GM12878 (cell line): Measurements from ENCODE around the gene PKMYT1. TPM values are rescaled to one million over a fixed set of nuclear protein-coding genes. Genes with fewer than 3 reads are reported as not detected.

Experiments
- ATAC-seq: fragments of 200-7000 bp; cut with Tn5 transposase; 3 replicates; pipeline ENCODE4 v1.9.1; 2020; ENCODE audit warnings: mild to moderate bottlenecking, moderate library complexity
- BruUV-seq: library from RNA; stranded (reverse); fragments of 400-500 nt; replicated peaks from 2 replicates; lab custom pipeline; 2021; lab: Mats Ljungman, UMichigan
- CTCF ChIA-PET: fragments of 300-600 bp; sonication (Branson Sonifier 250); formaldehyde crosslinking; extraction: SDS; loops from one replicate; lab custom pipeline; 2021; ENCODE audit warnings: inconsistent platforms; lab: Yijun Ruan, JAX
- POLR2A ChIA-PET: fragments of 350-600 bp; formaldehyde crosslinking; extraction: SDS; loops from one replicate; lab custom pipeline; 2021; ENCODE audit warnings: inconsistent platforms; lab: Charles Lee
- RAD21 ChIA-PET: fragments of 300-600 bp; sonication (Branson Sonifier 250); formaldehyde crosslinking; loops from one replicate; lab custom pipeline; 2023; ENCODE audit warnings: antibody characterized with exemption; ENCODE audit not compliant: unreplicated experiment; lab: Charles Lee
- SMC1A ChIA-PET: fragments of 300-600 bp; sonication (Branson Sonifier 250); formaldehyde crosslinking; loops from one replicate; lab custom pipeline; 2023; ENCODE audit not compliant: unreplicated experiment, uncharacterized antibody; lab: Charles Lee
- DNase-seq: peaks from one replicate; pipeline ENCODE4 v3.0.0-alpha.2; 2011; ENCODE audit warnings: low read depth, low spot score
- FAIRE-seq: peaks from 3 replicates; lab custom pipeline; 2011; peaks lifted over from hg19 to GRCh38; lab: Jason Lieb, UNC
- H2AFZ ChIP-seq: 2 replicates; pipeline ENCODE4 v1.6.0; 2011; ENCODE audit warnings: low read depth, low read length, control low read depth; ENCODE audit not compliant: control insufficient read depth
- H3K27ac ChIP-seq: 2 replicates; pipeline ENCODE4 v1.5.1; 2011; ENCODE audit warnings: control low read depth; ENCODE audit not compliant: control insufficient read depth, insufficient read depth
- H3K27me3 ChIP-seq, 2 experiments: replicated peaks in 1 of 2; 2 replicates each; pipeline versions ENCODE4 v1.6.0 to v1.6.1; 2011; ENCODE audit warnings: low read length in 1 of 2; ENCODE audit not compliant: control insufficient read depth in 2 of 2, insufficient read depth in 2 of 2
- H3K36me3 ChIP-seq, 2 experiments: 2 replicates each; pipeline ENCODE4 v1.5.1; 2011; ENCODE audit warnings: low read length in 1 of 2; ENCODE audit not compliant: control insufficient read depth in 2 of 2, insufficient read depth in 2 of 2
- H3K4me1 ChIP-seq: 2 replicates; pipeline ENCODE4 v1.6.1; 2011; ENCODE audit warnings: mild to moderate bottlenecking, low read length, moderate library complexity, mixed read lengths; ENCODE audit not compliant: control insufficient read depth, insufficient read depth
- H3K4me2 ChIP-seq: 2 replicates; pipeline ENCODE4 v1.6.0; 2011; ENCODE audit warnings: control low read depth; ENCODE audit not compliant: control insufficient read depth, insufficient read depth
- H3K4me3 ChIP-seq: fragments of 200-600 bp; sonication (generic); 2 replicates; pipeline ENCODE4 v1.5.1; 2016
- H3K79me2 ChIP-seq: 2 replicates; pipeline ENCODE4 v1.6.0; 2011; ENCODE audit warnings: low read length; ENCODE audit not compliant: control insufficient read depth, insufficient read depth
- H3K9ac ChIP-seq: 2 replicates; pipeline ENCODE4 v1.8.0; 2011; ENCODE audit warnings: low read length, control low read depth, mixed read lengths; ENCODE audit not compliant: control insufficient read depth, insufficient read depth
- H3K9me3 ChIP-seq: replicated peaks from 3 replicates; pipeline ENCODE4 v1.5.1; 2011; ENCODE audit warnings: mild to moderate bottlenecking, low read length; ENCODE audit not compliant: control insufficient read depth, insufficient read depth
- H4K20me1 ChIP-seq: 2 replicates; pipeline ENCODE4 v1.6.0; 2011; ENCODE audit not compliant: control insufficient read depth, insufficient read depth
- BHLHE40 ChIP-seq, 2 experiments: fragments of 450-650 bp in 1 of 2; IDR thresholded peaks; 2 replicates each; pipeline ENCODE4 v1.6.1; 2011 to 2017; ENCODE audit warnings: low read depth in 2 of 2, borderline replicate concordance in 1 of 2, improper control_type of control experiment in 1 of 2, low read length in 1 of 2, mild to moderate bottlenecking in 1 of 2
- CHD1 ChIP-seq: IDR thresholded peaks from 2 replicates; pipeline ENCODE4 v1.6.1; 2012; ENCODE audit warnings: low read depth, low read length, improper control_type of control experiment
- CHD4 ChIP-seq: fragments of 200-600 bp; sonication (generic); IDR thresholded peaks from 2 replicates; pipeline ENCODE4 v1.6.1; 2016; ENCODE audit warnings: mild to moderate bottlenecking
- GATAD2B ChIP-seq: fragments of 450-650 bp; conservative IDR thresholded peaks from 2 replicates; pipeline ENCODE4 v1.6.1; 2017; ENCODE audit warnings: low read depth, mild to moderate bottlenecking, moderate library complexity
- MEF2A ChIP-seq: IDR thresholded peaks from 2 replicates; pipeline ENCODE4 v1.6.1; 2011; ENCODE audit warnings: low read depth, mild to moderate bottlenecking, low read length, moderate library complexity; ENCODE audit not compliant: insufficient read depth
- MTA3 ChIP-seq: IDR thresholded peaks from 2 replicates; pipeline ENCODE4 v1.6.1; 2012; ENCODE audit warnings: low read length, inconsistent platforms, borderline replicate concordance
- MYC ChIP-seq: IDR thresholded peaks from 2 replicates; pipeline ENCODE4 v1.6.1; 2011; ENCODE audit warnings: mild to moderate bottlenecking, low read length, moderate library complexity, inconsistent platforms; ENCODE audit not compliant: insufficient read depth, insufficient replicate concordance, insufficient read length, severe bottlenecking
- NR2C2 ChIP-seq: IDR thresholded peaks from 2 replicates; pipeline ENCODE4 v1.6.1; 2011; ENCODE audit warnings: borderline replicate concordance, low read depth; ENCODE audit not compliant: control insufficient read depth, insufficient read length
- NR2F1 ChIP-seq: fragments of 450-650 bp; conservative IDR thresholded peaks from 2 replicates; pipeline ENCODE4 v1.6.1; 2017; ENCODE audit warnings: mild to moderate bottlenecking
- NRF1 ChIP-seq: conservative IDR thresholded peaks from 2 replicates; pipeline ENCODE4 v1.6.1; 2011; ENCODE audit warnings: mild to moderate bottlenecking, low read depth, low read length, improper control_type of control experiment
- RELA ChIP-seq: fragments of 450-650 bp; IDR thresholded peaks from 2 replicates; pipeline ENCODE4 v1.8.0; 2014; ENCODE audit warnings: borderline replicate concordance; ENCODE audit not compliant: partially characterized antibody
- SIN3A ChIP-seq: IDR thresholded peaks from 2 replicates; pipeline ENCODE4 v1.6.1; 2012; ENCODE audit warnings: low read depth, low read length, improper control_type of control experiment
- SMAD1 ChIP-seq: fragments of 450-650 bp; IDR thresholded peaks from 2 replicates; pipeline ENCODE4 v1.6.1; 2018; ENCODE audit warnings: mild to moderate bottlenecking, low read depth; ENCODE audit not compliant: partially characterized antibody
- SP1 ChIP-seq: IDR thresholded peaks from one replicate; pipeline ENCODE4 v1.6.1; 2011; ENCODE audit warnings: low read depth, low read length
- WGBS: methylation state at CpG from one replicate; pipeline ENCODE4 v1.1.6; 2016; ENCODE audit warnings: low lambda C conversion rate; ENCODE audit not compliant: insufficient replicate concordance, insufficient coverage; ENCODE audit errors: missing lambda C conversion rate; 5-methylcytosine and 5-hydroxymethylcytosine counted together
- in situ Hi-C: fragments of 300-500 bp; cut with MboI; formaldehyde crosslinking; loops from 9 replicates; pipeline ENCODE4 v1.14.3; 2018; ENCODE audit warnings: mixed read lengths
- intact Hi-C: fragments of 100-400 bp; cut with micrococcal nuclease; formaldehyde crosslinking; loops from one replicate; pipeline ENCODE4 v1.14.2; 2022; ENCODE audit not compliant: unreplicated experiment
- polyA plus RNA-seq, 11 experiments: library from polyadenylated mRNA; depleted of rRNA in 4 of 11; unstranded in 6 of 11; stranded (reverse) in 5 of 11; fragments of >200 nt; fragmentation: Nextera tagmentation in 4 of 11; fragmentation: Illumina TruSeq in 1 of 11; extraction: Ambion mirVana in 4 of 11; extraction: Trizol in 1 of 11; gene quantifications; 1 replicate in 1 of 11; 2 replicates in 10 of 11; pipeline versions ENCODE4 v1.2.1 to v1.2.3, GENCODE V29; 2011 to 2016; ENCODE audit warnings: inconsistent platforms in 2 of 11, missing spikeins in 2 of 11, low read depth in 1 of 11
- total RNA-seq, 4 experiments: library from RNA; depleted of rRNA in 3 of 4; stranded (reverse); fragments of >200 nt in 3 of 4; fragmentation: Illumina TruSeq in 1 of 4; extraction: Trizol in 1 of 4; gene quantifications; 2 replicates each; pipeline versions ENCODE4 v1.2.1 to v1.2.3, GENCODE V29; 2013 to 2021
- TF ChIP-seq, protein P1 (sequence below): IDR thresholded peaks from 2 replicates; pipeline ENCODE4 v1.6.1; 2012; ENCODE audit warnings: low read depth, low read length, improper control_type of control experiment
- TF ChIP-seq, protein P2 (sequence below): fragments of 450-650 bp; IDR thresholded peaks from 2 replicates; pipeline ENCODE4 v1.6.1; 2016; ENCODE audit warnings: mild to moderate bottlenecking
- TF ChIP-seq, protein P3 (sequence below): IDR thresholded peaks from 2 replicates; pipeline ENCODE4 v1.6.1; 2012; ENCODE audit warnings: low read length, inconsistent platforms
- TF ChIP-seq, protein P4 (sequence below): fragments of 450-650 bp; formaldehyde crosslinking; IDR thresholded peaks from 2 replicates; pipeline ENCODE4 v1.4.0; 2022; ENCODE audit warnings: mild to moderate bottlenecking, moderate library complexity

Gene PKMYT1
- total and polyA plus RNA-seq, 10 of the 15 experiments (the other 5 are each of a cell fraction or from before 2014, with no cell fraction given) = 4.6 to 101 (median 29.9) TPM

DNA sequence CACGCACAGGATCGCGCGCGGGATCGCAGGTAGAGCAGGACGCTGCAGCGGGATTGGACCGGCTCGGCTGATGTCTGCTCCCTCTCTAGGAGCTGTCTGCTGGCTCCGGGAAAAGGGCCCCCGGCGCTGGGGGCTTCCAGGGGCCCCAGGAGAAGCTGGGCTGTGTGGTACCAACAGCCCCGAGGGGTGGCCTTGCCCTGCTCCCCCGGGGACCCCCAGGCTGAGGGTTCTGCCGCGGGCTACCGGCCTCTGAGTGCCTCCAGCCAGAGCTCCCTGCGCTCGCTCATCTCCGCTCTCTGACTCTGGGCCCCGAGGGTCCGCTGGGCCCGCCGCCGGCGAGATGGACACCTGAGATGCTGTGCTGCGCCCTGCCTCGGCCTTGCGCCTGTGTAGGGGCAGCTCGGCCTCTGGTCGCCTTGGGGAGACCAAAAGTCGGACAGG lies 12.5 kb downstream of the PKMYT1 start:
- FAIRE-seq (no peak), ATAC-seq (no peak), DNase-seq (no peak)
- Histone ChIP-seq H3K27ac (no peak overlapping the region), H3K4me1 (peaks cover 36% of the 10 kb centered on the region), H3K9me3 (no peaks in the 10 kb centered on the region), H3K4me2 (no peak overlapping the region; the same call in 1 of the 2 replicates), H2AFZ (no peak overlapping the region), H4K20me1 (no peaks in the 10 kb centered on the region), H3K4me3 (no peak overlapping the region), H3K27me3 (no peaks in the 10 kb centered on the region), H3K9ac (no peak overlapping the region), H3K79me2 (peaks cover 16% of the 10 kb centered on the region), H3K36me3 (peaks cover 4 to 10% of the 10 kb centered on the region in 2 experiments; a peak in 3 of 4 replicates)
- ChIA-PET POLR2A (interaction anchor here (0.6 to 0.7 kb wide), 4 partner anchors 13 to 55 kb away, joined by 3 to 9 read pairs (median 4); no protein-coding TSS in a partner anchor), CTCF (no interaction called here), SMC1A (no interaction called here), RAD21 (interaction anchor here (0.6 kb wide), 1 partner anchor 452 kb away, joined by 3 read pairs; no protein-coding TSS in a partner anchor)
- no TSS peak for BruUV-seq
- 66% methylated on average over 32 of the region's 33 CpGs for WGBS
- intact Hi-C loops (no loop called here), in situ Hi-C loops (no loop called here)
- TF ChIP-seq MTA3 (no peak), NRF1 (no peak), NR2C2 (no peak), CHD4 (no peak), MYC (no peak), SIN3A (no peak), GATAD2B (no peak), MEF2A (no peak), SMAD1 (no peak), RELA (no peak), BHLHE40 (IDR thresholded peaks at IDR 0.05; ENCODE audit: borderline replicate concordance in 1 of 2, low read depth in 2 of 2, low read length in 1 of 2) (no peak), CHD1 (no peak), SP1 (no peak), NR2F1 (no peak)
- TF ChIP-seq, protein P1, sequence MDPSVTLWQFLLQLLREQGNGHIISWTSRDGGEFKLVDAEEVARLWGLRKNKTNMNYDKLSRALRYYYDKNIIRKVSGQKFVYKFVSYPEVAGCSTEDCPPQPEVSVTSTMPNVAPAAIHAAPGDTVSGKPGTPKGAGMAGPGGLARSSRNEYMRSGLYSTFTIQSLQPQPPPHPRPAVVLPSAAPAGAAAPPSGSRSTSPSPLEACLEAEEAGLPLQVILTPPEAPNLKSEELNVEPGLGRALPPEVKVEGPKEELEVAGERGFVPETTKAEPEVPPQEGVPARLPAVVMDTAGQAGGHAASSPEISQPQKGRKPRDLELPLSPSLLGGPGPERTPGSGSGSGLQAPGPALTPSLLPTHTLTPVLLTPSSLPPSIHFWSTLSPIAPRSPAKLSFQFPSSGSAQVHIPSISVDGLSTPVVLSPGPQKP = no peak
- TF ChIP-seq, protein P2, sequence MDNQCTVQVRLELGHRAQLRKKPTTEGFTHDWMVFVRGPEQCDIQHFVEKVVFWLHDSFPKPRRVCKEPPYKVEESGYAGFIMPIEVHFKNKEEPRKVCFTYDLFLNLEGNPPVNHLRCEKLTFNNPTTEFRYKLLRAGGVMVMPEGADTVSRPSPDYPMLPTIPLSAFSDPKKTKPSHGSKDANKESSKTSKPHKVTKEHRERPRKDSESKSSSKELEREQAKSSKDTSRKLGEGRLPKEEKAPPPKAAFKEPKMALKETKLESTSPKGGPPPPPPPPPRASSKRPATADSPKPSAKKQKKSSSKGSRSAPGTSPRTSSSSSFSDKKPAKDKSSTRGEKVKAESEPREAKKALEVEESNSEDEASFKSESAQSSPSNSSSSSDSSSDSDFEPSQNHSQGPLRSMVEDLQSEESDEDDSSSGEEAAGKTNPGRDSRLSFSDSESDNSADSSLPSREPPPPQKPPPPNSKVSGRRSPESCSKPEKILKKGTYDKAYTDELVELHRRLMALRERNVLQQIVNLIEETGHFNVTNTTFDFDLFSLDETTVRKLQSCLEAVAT = no peak
- TF ChIP-seq, protein P3, sequence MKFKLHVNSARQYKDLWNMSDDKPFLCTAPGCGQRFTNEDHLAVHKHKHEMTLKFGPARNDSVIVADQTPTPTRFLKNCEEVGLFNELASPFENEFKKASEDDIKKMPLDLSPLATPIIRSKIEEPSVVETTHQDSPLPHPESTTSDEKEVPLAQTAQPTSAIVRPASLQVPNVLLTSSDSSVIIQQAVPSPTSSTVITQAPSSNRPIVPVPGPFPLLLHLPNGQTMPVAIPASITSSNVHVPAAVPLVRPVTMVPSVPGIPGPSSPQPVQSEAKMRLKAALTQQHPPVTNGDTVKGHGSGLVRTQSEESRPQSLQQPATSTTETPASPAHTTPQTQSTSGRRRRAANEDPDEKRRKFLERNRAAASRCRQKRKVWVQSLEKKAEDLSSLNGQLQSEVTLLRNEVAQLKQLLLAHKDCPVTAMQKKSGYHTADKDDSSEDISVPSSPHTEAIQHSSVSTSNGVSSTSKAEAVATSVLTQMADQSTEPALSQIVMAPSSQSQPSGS = no peak
- TF ChIP-seq, protein P4, sequence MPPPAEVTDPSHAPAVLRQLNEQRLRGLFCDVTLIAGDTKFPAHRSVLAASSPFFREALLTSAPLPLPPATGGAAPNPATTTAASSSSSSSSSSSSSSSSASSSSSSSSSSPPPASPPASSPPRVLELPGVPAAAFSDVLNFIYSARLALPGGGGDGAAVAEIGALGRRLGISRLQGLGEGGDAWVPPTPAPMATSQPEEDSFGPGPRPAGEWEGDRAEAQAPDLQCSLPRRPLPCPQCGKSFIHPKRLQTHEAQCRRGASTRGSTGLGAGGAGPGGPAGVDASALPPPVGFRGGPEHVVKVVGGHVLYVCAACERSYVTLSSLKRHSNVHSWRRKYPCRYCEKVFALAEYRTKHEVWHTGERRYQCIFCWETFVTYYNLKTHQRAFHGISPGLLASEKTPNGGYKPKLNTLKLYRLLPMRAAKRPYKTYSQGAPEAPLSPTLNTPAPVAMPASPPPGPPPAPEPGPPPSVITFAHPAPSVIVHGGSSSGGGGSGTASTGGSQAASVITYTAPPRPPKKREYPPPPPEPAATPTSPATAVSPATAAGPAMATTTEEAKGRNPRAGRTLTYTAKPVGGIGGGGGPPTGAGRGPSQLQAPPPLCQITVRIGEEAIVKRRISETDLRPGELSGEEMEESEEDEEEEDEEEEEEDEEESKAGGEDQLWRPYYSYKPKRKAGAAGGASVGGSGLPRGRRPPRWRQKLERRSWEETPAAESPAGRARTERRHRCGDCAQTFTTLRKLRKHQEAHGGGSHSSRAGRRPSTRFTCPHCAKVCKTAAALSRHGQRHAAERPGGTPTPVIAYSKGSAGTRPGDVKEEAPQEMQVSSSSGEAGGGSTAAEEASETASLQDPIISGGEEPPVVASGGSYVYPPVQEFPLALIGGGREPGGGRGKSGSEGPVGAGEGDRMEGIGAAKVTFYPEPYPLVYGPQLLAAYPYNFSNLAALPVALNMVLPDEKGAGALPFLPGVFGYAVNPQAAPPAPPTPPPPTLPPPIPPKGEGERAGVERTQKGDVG (CRISPR knock-in tag) = no peak
